Peyer's patch (tissue), 4 donors: ENCODE results near the gene ATP5F1B.

Experiments used
- CTCF ChIP-seq, 6 experiments: fragments of 450-650 bp in 4 of 6; fragments of 200-600 bp in 2 of 6; sonication (generic) in 1 of 6; IDR thresholded peaks; one replicate each; pipeline ENCODE4 v1.5.1; 2017 to 2019; ENCODE audit warnings: antibody characterized with exemption in 6 of 6, mild to moderate bottlenecking in 3 of 6, moderate library complexity in 1 of 6
- POLR2A ChIP-seq, 2 donors: fragments of 450-650 bp; IDR thresholded peaks; one replicate each; pipeline ENCODE4 v1.5.1; 2017; ENCODE audit warnings: antibody characterized with exemption in 2 of 2, mild to moderate bottlenecking in 2 of 2, moderate library complexity in 2 of 2

- TF ChIP-seq POLR2A (IDR thresholded peaks at IDR 0.05), result no peak
- no peak for TF ChIP-seq CTCF (IDR thresholded peaks at IDR 0.05)
Observed at GRCh38 chr12:56678852-56679251, 33.1 kb upstream of the ATP5F1B start.
